IMR-90 (cell line): Measurements from ENCODE around the gene MAP4K1. TPM values are rescaled to one million over a fixed set of nuclear protein-coding genes. Genes with fewer than 3 reads are reported as not detected.

Source experiments
- ATAC-seq: fragments of 200-7000 bp; cut with Tn5 transposase; 2 replicates; pipeline ENCODE4 v1.9.1; 2020; ENCODE audit warnings: low read depth, mild to moderate bottlenecking, moderate library complexity
- BruUV-seq: library from RNA; stranded (reverse); fragments of 400-500 nt; replicated peaks from 2 replicates; lab custom pipeline; 2021; lab: Mats Ljungman, UMichigan
- CTCF ChIA-PET: fragments of 300-600 bp; formaldehyde crosslinking; extraction: SDS; loops from one replicate; lab custom pipeline; 2021; ENCODE audit warnings: antibody characterized with exemption; lab: Yijun Ruan, JAX
- POLR2A ChIA-PET: fragments of 300-600 bp; sonication (Branson Sonifier 250); formaldehyde crosslinking; loops from one replicate; lab custom pipeline; 2022; ENCODE audit warnings: antibody characterized with exemption; ENCODE audit not compliant: unreplicated experiment; lab: Charles Lee
- DNase-seq: peaks from one replicate; pipeline ENCODE4 v3.0.0; 2013
- H2AFZ ChIP-seq: replicated peaks from 2 replicates; pipeline ENCODE3; 2013; ENCODE audit warnings: low read length, mild to moderate bottlenecking; ENCODE audit not compliant: poor library complexity
- H2AK5ac ChIP-seq: 2 replicates; pipeline ENCODE4 v1.6.1; 2013; ENCODE audit warnings: low read depth, low read length, inconsistent platforms
- H2AK9ac ChIP-seq: replicated peaks from 2 replicates; pipeline ENCODE3; 2013; ENCODE audit warnings: mild to moderate bottlenecking, low read depth, low read length, moderate library complexity; ENCODE audit not compliant: poor library complexity
- H2BK120ac ChIP-seq: 2 replicates; pipeline ENCODE4 v1.6.1; 2013; ENCODE audit warnings: low read depth, low read length, inconsistent platforms
- H2BK15ac ChIP-seq: 3 replicates; pipeline ENCODE4 v1.6.1; 2013; ENCODE audit warnings: low read depth, low read length, inconsistent platforms
- H2BK20ac ChIP-seq: 2 replicates; pipeline ENCODE4 v1.6.1; 2013; ENCODE audit warnings: low read depth, mild to moderate bottlenecking, inconsistent platforms, low read length, moderate library complexity
- H2BK5ac ChIP-seq: 2 replicates; pipeline ENCODE4 v1.6.1; 2013; ENCODE audit warnings: mild to moderate bottlenecking, low read depth, low read length, inconsistent platforms; ENCODE audit not compliant: poor library complexity, severe bottlenecking
- H3K14ac ChIP-seq: replicated peaks from 2 replicates; pipeline ENCODE4 v1.6.1; 2013; ENCODE audit warnings: low read depth, low read length, inconsistent platforms
- H3K18ac ChIP-seq: 2 replicates; pipeline ENCODE4 v1.6.1; 2013; ENCODE audit warnings: low read depth, low read length, control low read depth
- H3K23ac ChIP-seq: 2 replicates; pipeline ENCODE4 v1.6.1; 2013; ENCODE audit warnings: low read depth, low read length, inconsistent platforms
- H3K27ac ChIP-seq: 2 replicates; pipeline ENCODE4 v1.5.1; 2013; ENCODE audit warnings: mild to moderate bottlenecking, control low read depth, low read length; ENCODE audit not compliant: insufficient read depth
- H3K27me3 ChIP-seq: 2 replicates; pipeline ENCODE4 v1.6.1; 2013; ENCODE audit warnings: low read length; ENCODE audit not compliant: control insufficient read depth, insufficient read depth
- H3K36me3 ChIP-seq: 2 replicates; pipeline ENCODE4 v1.6.1; 2013; ENCODE audit warnings: low read length, mixed read lengths; ENCODE audit not compliant: control insufficient read depth, insufficient read depth
- H3K4ac ChIP-seq: 2 replicates; pipeline ENCODE4 v1.6.1; 2013; ENCODE audit warnings: low read depth, low read length, inconsistent platforms
- H3K4me1 ChIP-seq: 2 replicates; pipeline ENCODE4 v1.6.1; 2013; ENCODE audit warnings: low read length, mixed read lengths; ENCODE audit not compliant: control insufficient read depth, insufficient read depth
- H3K4me2 ChIP-seq: 2 replicates; pipeline ENCODE4 v1.6.1; 2013; ENCODE audit warnings: low read depth, mild to moderate bottlenecking, control low read depth, low read length, moderate library complexity
- H3K4me3 ChIP-seq: 2 replicates; pipeline ENCODE4 v1.5.1; 2013; ENCODE audit warnings: low read depth, mild to moderate bottlenecking, control low read depth, low read length, moderate library complexity; ENCODE audit not compliant: insufficient read depth
- H3K56ac ChIP-seq: 2 replicates; pipeline ENCODE4 v1.6.1; 2013; ENCODE audit warnings: low read length, inconsistent platforms; ENCODE audit not compliant: insufficient read depth; ENCODE audit errors: extremely low read depth
- H3K79me1 ChIP-seq, 2 experiments: 2 replicates each; pipeline ENCODE4 v1.6.1; 2013; ENCODE audit warnings: low read length in 2 of 2, inconsistent platforms in 1 of 2, low read depth in 1 of 2
- H3K9ac ChIP-seq: 2 replicates; pipeline ENCODE4 v1.6.1; 2013; ENCODE audit warnings: low read depth, low read length, control low read depth
- H3K9me1 ChIP-seq: 2 replicates; pipeline ENCODE4 v1.6.1; 2013; ENCODE audit warnings: low read length, inconsistent platforms; ENCODE audit not compliant: insufficient read depth
- H3K9me3 ChIP-seq: 2 replicates; pipeline ENCODE4 v1.6.1; 2013; ENCODE audit warnings: low read length; ENCODE audit not compliant: control insufficient read depth, insufficient read depth
- H4K20me1 ChIP-seq: 2 replicates; pipeline ENCODE4 v1.6.1; 2013; ENCODE audit warnings: low read length, inconsistent platforms; ENCODE audit not compliant: insufficient read depth
- H4K5ac ChIP-seq: 2 replicates; pipeline ENCODE4 v1.6.1; 2013; ENCODE audit warnings: mild to moderate bottlenecking, low read depth, low read length, control low read depth
- H4K8ac ChIP-seq, 2 experiments: 2 replicates each; pipeline ENCODE4 v1.6.1; 2013; ENCODE audit warnings: low read depth in 2 of 2, low read length in 2 of 2, control low read depth in 1 of 2, inconsistent platforms in 1 of 2
- H4K91ac ChIP-seq: 2 replicates; pipeline ENCODE4 v1.6.1; 2013; ENCODE audit warnings: low read depth, low read length, inconsistent platforms; ENCODE audit not compliant: insufficient read depth
- CHD1 ChIP-seq: IDR thresholded peaks from 2 replicates; pipeline ENCODE4 v1.6.1; 2012; ENCODE audit warnings: low read depth, low read length, improper control_type of control experiment
- FOS ChIP-seq: fragments of 150-350 bp; IDR thresholded peaks from 2 replicates; pipeline ENCODE4 v1.6.1; 2016; ENCODE audit warnings: low read depth, low read length
- MAZ ChIP-seq: IDR thresholded peaks from 2 replicates; pipeline ENCODE4 v1.6.1; 2012; ENCODE audit warnings: low read depth, mild to moderate bottlenecking, low read length, improper control_type of control experiment, moderate library complexity, borderline replicate concordance
- MXI1 ChIP-seq: IDR thresholded peaks from 2 replicates; pipeline ENCODE4 v1.6.1; 2012; ENCODE audit warnings: low read depth, mild to moderate bottlenecking, low read length, moderate library complexity, borderline replicate concordance
- POLR2A ChIP-seq: IDR thresholded peaks from 2 replicates; pipeline ENCODE4 v1.6.1; 2012; ENCODE audit warnings: mild to moderate bottlenecking, low read depth, low read length
- RAD21 ChIP-seq: IDR thresholded peaks from 2 replicates; pipeline ENCODE4 v1.6.1; 2012; ENCODE audit warnings: low read length, improper control_type of control experiment
- WGBS, 2 experiments: methylation state at CpG; one replicate each; pipeline versions ENCODE4 v1.1.5 to v1.1.7; 2013; ENCODE audit warnings: missing lambda C conversion rate in 2 of 2; ENCODE audit not compliant: insufficient read length in 1 of 2; ENCODE audit errors: extremely low coverage in 2 of 2; 5-methylcytosine and 5-hydroxymethylcytosine counted together
- dilution Hi-C: fragments of 300-500 bp; cut with HindIII; formaldehyde crosslinking; loops from one replicate; pipeline ENCODE4 v1.14.3; 2018; ENCODE audit warnings: low sequenced_read_pairs; ENCODE audit not compliant: unreplicated experiment
- in situ Hi-C: fragments of 300-500 bp; cut with MboI; formaldehyde crosslinking; loops from 3 replicates; pipeline ENCODE4 v1.14.3; 2019; ENCODE audit warnings: low sequenced_read_pairs, inconsistent platforms, mixed read lengths
- intact Hi-C: fragments of 100-400 bp; cut with micrococcal nuclease; formaldehyde crosslinking; loops from 2 replicates; pipeline ENCODE4 v1.10.0; 2022
- polyA plus RNA-seq, 3 experiments: library from polyadenylated mRNA; depleted of rRNA; stranded (reverse); fragments of >200 nt; gene quantifications; 2 replicates each; pipeline ENCODE4 v1.2.3, GENCODE V29; 2012; ENCODE audit warnings: low replicate concordance in 1 of 3
- total RNA-seq: library from RNA; depleted of rRNA; stranded (reverse); fragments of >200 nt; gene quantifications from 2 replicates; pipeline ENCODE4 v1.2.3, GENCODE V29; 2012
- TF ChIP-seq, protein P1 (sequence below): fragments of 150-350 bp; IDR thresholded peaks from 2 replicates; pipeline ENCODE4 v1.6.1; 2016; ENCODE audit warnings: low read depth, mild to moderate bottlenecking, low read length, moderate library complexity, borderline replicate concordance
- TF ChIP-seq, protein P2 (sequence below): fragments of 150-350 bp; IDR thresholded peaks from 2 replicates; pipeline ENCODE4 v1.6.1; 2017; ENCODE audit warnings: mild to moderate bottlenecking, antibody characterized with exemption, low read length, low read depth

Gene MAP4K1
- total and polyA plus RNA-seq, 2 of the 4 experiments (the other 2 are of a cell fraction) = 0.22 TPM; not detected in 1

DNA sequence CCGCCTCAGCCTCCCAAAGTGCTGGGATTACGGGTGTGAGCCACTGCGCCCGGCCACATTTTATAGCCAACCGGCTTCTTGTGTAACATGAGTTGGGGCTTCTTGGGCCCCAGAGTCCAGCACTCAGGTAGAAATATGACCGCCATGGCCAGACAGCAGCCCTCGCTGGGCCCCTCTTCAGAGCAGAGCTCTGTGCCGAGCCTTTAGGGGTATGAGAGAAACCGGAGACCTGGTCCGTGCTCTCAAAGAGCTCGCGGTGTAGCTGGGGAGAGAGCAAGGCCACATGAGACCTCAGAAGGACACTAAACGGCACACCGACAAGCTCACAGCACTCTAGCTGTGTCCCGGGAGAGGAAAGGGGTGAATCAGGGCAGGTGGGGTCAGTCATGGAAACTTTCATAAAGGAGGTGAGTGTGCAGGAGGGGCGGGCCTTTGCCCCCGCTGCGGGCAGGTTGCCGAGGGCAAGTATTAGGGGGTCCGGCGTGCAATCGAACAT lies 45.5 kb upstream of the MAP4K1 start:
- Histone ChIP-seq H3K9me3 (no peaks in the 10 kb centered on the region), H3K4me2 (no peak overlapping the region), H2BK20ac (no peak overlapping the region), H2BK5ac (peak overlapping the region; percentile 25), H4K5ac (no peak overlapping the region), H3K36me3 (peaks cover 12% of the 10 kb centered on the region), H3K23ac (peak overlapping the region; percentile 99; the same call in 1 of the 2 replicates), H4K8ac (peak overlapping the region in 1 of 2 experiments; percentile 95; a peak in 2 of 4 replicates), H3K56ac (no peak overlapping the region), H2BK15ac (0 out of 3 replicates have a peak overlapping the region, but pooled peaks have one; percentile 84), H2AK5ac (peak overlapping the region; percentile 75; the same call in 1 of the 2 replicates), H3K4ac (peak overlapping the region; percentile 98), H3K9me1 (peaks cover 48% of the 10 kb centered on the region), H3K4me3 (no peak overlapping the region), H3K9ac (no peak overlapping the region), H3K27me3 (no peaks in the 10 kb centered on the region), H3K4me1 (peaks cover 53% of the 10 kb centered on the region), H4K91ac (peak overlapping the region; percentile 27; the same call in 1 of the 2 replicates), H3K79me1 (peaks cover 5 to 62% of the 10 kb centered on the region in 2 experiments; a peak in 3 of 4 replicates), H3K18ac (no peak overlapping the region), H2AK9ac (no peak overlapping the region), H2BK120ac (peak overlapping the region; percentile 66; the same call in 1 of the 2 replicates), H3K14ac (peak overlapping the region; percentile 99; the same call in 1 of the 2 replicates), H4K20me1 (peaks cover 65% of the 10 kb centered on the region), H3K27ac (peak overlapping the region; percentile 22; the same call in 1 of the 2 replicates), H2AFZ (no peak overlapping the region)
- no TSS peak for BruUV-seq
- POLR2A ChIA-PET = no interaction called here
- ATAC-seq (no peak), DNase-seq (no peak)
- CTCF ChIA-PET = interaction anchor here (0.7 kb wide), 1 partner anchor 29 kb away, joined by 3 read pairs; no protein-coding TSS in a partner anchor
- TF ChIP-seq, protein P1, sequence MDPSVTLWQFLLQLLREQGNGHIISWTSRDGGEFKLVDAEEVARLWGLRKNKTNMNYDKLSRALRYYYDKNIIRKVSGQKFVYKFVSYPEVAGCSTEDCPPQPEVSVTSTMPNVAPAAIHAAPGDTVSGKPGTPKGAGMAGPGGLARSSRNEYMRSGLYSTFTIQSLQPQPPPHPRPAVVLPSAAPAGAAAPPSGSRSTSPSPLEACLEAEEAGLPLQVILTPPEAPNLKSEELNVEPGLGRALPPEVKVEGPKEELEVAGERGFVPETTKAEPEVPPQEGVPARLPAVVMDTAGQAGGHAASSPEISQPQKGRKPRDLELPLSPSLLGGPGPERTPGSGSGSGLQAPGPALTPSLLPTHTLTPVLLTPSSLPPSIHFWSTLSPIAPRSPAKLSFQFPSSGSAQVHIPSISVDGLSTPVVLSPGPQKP = no peak
- TF ChIP-seq MXI1 (no peak), FOS (no peak), CHD1 (no peak), POLR2A (no peak), RAD21 (no peak), MAZ (no peak)
- TF ChIP-seq, protein P2, sequence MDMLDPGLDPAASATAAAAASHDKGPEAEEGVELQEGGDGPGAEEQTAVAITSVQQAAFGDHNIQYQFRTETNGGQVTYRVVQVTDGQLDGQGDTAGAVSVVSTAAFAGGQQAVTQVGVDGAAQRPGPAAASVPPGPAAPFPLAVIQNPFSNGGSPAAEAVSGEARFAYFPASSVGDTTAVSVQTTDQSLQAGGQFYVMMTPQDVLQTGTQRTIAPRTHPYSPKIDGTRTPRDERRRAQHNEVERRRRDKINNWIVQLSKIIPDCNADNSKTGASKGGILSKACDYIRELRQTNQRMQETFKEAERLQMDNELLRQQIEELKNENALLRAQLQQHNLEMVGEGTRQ = no peak
- in situ Hi-C loops = no loop called here
- intact Hi-C loops = no loop called here
- dilution Hi-C loops = no loop called here
- 94% methylated on average over 17 of the region's 22 CpGs; no CpG with 5 or more reads in 1 of the 2 experiments for WGBS, 2 experiments
